Superior temporal gyrus (tissue), 1 donor: ENCODE measurements around the gene TMEM213.

Source experiments
- DNase-seq: peaks from one replicate; pipeline ENCODE4 v3.0.0-alpha.2; 2016; ENCODE audit errors: extremely low spot score

The TMEM213 gene, protein sequence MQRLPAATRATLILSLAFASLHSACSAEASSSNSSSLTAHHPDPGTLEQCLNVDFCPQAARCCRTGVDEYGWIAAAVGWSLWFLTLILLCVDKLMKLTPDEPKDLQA

DNA sequence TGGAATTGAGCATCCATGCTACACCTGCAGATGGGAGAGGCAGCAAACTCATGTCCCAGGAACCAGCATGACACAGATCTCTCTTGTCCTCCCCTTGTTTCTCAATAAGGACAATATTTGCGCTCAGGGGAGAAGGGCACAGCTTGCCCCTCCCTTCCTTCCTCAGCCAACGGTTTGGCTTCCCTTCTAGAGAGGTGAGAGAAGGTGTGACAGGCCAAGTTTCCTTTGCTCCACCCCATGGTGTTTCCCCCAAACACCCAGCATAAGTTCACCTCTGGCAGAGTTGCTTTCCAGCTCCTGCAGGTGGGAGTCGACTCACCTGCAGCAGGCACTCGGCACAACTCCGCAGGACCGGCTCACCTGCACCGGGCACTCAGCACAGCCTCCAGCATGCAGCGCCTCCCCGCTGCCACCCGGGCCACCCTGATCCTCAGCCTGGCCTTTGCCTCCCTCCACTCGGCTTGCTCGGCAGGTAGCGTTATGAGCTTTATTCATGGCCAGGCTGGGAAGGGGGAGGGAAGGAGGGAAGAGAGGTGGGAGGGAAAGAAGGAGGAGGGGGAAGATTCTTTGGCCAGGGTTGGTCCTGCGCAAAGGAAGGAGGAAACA lies at the start of gene TMEM213, which contains the start of gene ATP6V0A4:
TMEM213 (plus strand) TSS at position 280 of the 606 bp plus-strand sequence; CDS start at position 391, 111 bp downstream.
ATP6V0A4 (minus strand) TSS at position 482 of the 606 bp plus-strand sequence. CDS start 26,949 bp downstream, outside the sequence.
- DNase-seq: no peak

DNA sequence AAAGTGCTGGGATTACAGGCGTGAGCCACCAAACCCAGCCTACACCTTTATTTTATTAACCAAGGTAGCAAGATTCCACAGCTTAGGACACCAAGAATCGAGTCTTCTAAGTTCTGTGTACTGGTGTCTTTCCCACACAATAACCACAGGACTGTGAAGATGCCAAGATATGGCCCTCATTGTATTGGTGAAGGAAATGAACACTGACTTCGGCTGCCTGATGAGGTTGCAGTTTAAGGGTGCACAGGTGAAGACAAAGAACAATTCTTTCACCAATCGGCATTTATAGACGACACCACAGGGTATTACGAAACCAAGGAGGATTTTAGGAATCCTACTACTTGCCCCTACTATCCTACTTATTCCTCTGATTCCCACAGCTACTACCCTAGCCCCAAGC lies 49.1 kb upstream of the TMEM213 start:
- no peak for DNase-seq

DNA sequence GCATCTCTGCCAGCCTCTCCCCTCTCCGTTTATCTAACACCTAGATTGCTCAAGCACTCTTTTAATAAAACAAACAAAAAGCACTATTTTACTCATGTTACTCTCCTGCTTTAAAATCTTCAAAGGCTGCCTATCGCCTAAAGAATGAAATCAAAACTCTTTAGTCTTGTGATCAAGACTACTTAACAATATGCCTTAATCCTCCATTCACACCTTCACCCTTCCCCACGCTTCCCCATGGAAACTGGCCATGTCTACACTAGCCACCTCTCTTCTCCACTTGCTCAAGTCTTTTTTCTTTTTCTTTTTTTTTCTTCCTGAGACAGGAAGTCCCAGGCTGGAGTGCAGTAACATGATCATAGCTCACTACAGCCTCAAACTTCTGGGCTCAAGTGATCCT lies 47.8 kb upstream of the TMEM213 start:
- no peak for DNase-seq

DNA sequence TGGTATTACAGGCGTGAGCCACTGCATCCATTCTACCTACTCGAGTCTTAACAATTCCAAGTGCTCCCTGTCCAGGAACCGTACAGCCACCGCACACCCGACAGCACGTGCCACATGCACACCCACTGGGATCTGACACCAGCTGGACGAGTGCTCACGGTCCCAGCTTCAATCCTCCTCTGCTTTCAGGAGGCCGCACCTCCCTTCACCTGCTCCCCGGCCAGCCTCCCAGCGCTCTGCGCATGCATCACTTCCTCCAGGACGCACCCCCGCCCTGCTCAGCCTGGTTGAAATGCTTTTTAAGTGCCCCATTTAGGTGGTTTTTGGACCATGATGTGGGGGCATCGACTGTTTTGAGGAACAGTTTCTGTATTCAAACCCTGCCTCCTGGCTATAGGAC lies 47.3 kb upstream of the TMEM213 start:
- DNase-seq: no peak

DNA sequence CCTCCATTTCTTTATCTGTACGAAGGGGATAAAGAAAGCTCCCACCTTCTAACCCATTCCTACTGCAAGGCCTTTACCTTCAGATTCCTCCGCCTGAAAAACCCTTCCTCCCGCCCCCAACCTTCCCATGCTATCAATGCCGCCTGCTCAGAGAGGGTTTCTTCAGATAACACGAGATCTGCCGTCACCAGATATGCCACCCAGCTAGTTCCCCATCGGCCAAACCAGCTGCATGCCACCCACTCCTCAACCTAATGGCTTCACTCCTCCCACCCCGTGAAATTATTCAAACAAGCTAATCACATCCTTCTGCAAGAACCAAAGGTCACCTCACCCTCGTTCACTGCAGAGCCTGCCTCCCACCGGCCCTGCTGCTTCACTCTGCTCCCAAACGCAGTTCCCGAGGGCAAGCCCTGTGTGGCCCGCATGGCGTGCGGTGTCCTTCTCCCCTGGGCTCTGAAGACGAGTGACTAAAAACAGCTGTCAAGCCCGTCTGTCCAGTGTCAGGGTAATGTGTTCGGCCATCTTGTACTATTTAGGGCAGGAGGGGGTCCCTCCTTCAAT lies 46.8 kb upstream of the TMEM213 start:
- no peak for DNase-seq

DNA sequence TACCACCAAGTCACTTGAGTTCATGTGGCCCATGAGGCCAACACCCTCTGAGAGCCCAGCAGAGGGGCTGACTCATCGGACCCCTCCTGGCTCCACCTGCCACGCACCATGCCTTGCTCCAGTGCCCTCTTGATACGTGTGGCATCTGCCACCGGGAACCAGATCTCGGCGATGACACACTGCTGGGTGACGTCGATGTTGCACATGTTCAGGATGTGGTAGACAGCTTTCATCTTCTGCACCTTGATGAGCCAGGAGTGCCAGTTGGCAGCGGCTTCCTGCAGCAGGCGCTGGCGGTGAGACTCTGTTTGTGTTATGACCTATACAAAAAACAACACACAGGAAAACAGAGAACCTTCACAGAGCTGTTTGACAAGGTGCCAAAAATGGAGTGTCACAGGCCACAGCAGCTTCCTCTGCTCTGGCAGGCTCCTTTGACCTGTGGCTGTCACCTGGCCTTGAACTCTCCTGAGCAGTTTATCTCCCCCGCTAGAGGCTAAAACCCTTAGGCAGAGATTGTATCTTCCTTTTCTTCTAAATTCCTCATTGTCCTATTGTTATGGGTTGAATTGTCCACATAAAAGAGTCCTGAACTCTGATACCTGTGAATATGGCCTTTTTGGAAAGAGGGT lies 45.2 kb upstream of the TMEM213 start:
- DNase-seq: no peak

DNA sequence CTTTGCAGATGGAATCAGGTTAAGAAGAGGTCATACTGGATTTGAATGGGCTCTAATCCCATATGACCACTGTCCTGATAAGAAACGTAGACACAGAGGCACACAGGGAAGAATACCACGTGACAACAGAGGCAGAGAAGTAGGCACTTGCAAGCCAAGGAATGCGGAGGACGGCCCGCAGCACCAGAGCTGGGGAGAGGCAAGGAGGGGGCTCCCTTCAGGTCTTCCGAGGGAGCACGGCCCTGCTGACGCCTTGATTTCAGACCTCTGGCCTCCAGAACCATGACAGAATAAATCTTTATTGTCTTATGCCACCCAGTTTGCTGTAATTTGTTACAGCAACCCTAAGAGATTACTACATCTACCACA lies 44.7 kb upstream of the TMEM213 start:
- no peak for DNase-seq

DNA sequence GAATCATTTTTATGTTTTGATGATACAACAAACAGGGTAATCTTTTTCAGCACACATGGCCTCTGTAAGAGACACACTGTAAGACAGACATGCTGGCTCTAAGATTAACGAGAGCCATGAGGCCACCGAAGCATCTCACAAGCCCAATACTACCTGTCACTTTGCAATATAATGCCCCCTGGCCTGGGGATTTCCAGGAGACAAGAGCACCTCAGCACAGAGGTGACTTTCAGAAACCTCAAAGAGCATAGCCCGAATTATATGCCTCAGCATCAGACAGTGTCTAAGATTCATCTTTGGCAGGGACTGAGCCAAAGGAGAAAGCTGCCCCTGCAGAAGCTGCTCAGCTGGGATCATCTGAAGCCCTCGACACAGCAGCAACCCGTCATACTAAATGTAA lies 44.2 kb upstream of the TMEM213 start:
- no peak for DNase-seq

DNA sequence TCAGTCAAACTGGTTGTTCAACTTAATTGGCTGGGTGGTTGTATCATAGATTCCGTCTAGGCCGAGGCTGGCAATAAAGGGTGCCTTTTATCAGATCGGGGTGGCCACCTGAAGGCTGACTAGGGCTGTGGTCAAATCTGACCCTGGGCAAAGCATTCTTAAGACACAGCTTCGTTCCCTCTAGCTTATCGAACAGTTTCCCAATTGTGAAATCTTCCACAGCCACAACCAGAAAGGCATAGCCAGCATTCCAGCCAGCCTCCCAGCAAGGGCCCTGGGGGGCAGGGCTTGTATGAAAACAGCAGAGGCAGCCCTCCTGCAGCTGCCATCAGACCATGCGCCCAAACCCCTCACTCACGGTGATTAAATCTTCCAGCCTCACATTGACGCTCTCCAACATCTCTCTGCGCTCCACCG lies 42.5 kb upstream of the TMEM213 start:
- no peak for DNase-seq

DNA sequence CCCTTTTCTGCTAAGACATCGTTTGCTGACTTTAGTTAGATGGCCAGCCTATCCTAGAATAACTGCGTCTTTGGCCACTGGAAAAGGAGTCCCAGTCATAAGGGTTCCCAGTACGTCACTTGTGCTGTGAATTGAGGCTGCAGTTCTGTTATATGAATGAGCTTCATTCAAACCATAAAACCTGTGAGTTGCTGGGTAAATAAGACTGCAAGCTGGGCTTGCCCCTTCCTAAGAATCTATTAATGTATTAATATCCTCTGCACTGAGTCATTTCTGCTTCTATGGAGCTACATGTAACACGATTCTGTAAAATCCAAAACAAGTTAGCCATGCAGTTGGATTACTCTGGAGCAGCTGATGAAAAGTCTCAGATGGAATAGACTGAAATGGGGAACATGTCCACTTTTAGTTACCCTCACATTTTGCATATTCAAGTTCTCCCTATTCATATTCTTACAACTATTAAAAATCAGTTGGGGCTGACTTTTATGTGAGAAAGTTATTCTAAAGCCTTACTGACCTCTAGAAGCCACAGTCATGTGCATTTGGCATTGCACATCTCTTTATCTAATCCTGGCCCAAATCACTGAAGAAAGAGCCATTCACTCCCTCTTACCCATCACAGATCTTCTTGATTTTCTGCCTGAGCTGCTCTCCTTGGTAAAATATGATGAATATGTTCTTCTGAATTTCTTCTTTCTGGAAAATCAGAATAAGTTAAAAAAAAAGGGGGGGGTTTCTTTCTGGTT lies 41.8 kb upstream of the TMEM213 start:
- peak; percentile 44 for DNase-seq

DNA sequence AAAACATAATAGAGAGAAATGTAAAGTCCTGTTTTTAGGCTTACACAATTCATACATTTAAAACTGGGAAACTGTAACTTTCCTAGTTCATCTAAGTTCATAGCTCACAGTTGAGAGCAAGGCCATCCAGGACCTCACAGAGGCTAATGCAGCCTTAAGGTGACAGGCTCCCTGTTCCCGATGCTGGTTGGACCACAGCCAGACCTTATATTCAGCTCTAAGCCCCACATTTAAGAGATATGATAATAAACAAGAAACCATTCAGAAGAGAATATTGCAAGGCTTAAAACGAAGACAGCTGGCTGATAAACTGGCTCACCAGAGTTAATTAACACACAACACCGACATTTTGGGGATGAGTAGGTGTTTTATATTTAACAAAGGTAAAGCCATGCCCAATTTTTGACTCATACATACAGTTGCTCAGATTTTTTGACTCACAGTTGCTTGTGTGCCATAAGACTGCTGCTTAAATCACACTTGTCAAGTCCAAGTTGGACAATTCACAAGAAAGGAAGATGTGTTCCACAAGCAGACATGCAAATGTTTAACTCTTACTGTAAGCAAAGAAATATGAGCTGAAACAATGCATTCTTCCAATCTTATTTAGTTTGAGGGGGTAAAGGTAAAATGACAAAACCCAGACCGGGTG lies 41.1 kb upstream of the TMEM213 start:
- peak; percentile 41 for DNase-seq

DNA sequence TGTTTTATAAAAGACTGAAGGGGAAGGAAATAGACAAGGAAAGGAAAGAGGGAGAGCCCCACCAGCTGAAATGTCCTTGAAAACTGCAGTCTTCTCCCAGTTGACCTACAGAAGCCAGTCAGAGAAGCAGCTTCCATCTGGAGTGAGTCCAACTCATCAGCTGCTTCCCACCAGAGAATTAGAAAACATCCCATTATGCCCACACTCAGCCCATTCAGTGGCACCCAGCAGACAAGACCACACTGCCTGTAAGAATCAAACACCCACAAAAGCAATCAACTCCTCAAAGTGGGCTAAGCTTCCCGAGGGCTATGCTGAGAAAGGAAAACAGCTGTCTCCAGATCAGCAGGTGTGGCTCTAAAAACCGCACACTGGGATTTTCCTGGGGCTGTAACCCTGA lies 29.6 kb upstream of the TMEM213 start:
- no peak for DNase-seq

DNA sequence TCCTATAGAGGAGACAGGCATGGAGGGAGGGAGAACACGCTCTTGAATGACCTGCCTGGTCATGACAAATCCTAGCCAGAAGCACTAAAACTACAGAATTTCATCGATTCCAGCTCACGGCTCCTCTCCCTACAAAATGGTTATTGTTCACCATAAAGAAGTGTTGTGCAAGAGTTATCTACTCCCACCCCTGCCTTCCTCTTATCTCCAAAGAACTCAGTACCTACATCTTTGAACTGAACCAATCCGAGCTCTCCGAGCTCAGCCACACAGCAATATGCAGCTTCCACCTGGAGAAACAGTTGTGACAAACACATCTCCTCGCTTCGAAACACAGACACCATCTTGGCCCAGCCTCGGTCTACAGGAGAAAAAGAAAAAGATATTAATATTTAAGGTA lies 26.9 kb upstream of the TMEM213 start:
- DNase-seq: no peak

DNA sequence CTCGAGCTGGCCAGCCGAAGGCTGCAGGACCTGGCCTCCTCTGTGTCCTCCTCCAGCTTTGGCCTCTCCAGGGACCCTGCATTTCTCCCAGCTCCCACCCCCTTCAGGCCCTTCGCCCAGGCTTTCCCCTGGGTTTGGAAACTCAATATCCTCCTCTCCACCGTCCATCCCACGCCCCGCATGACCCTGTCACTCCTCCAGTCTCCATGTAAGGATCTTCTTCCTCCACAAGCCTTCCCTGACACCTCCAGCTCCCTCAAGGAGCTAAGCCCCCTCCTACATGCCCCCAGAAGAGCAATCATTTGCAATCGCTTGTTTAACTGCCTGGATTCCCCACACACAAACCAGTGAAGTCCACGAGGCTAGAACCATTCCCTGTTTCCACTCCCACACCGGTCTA lies 24.6 kb upstream of the TMEM213 start:
- DNase-seq: no peak

DNA sequence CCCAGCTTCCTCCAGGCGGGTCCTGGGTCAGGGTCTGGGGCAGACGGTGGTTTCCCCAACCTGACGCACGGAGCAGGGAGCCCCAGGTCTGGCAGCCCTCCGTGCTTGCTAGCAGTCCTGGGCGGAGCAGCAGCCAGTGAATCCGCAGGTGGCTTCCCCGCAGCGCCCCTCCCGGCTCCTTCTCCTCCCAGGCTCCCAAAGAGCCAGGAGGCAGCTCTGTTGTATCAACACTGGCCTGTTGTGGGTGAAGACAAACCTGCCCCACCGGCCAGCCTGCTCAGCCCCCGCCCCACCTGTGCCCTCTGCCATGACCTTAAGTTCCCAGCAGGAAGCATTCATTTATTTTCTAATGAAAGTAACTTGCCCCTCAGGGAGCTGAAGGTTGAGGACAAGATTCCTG lies 24.0 kb upstream of the TMEM213 start:
- DNase-seq: no peak

DNA sequence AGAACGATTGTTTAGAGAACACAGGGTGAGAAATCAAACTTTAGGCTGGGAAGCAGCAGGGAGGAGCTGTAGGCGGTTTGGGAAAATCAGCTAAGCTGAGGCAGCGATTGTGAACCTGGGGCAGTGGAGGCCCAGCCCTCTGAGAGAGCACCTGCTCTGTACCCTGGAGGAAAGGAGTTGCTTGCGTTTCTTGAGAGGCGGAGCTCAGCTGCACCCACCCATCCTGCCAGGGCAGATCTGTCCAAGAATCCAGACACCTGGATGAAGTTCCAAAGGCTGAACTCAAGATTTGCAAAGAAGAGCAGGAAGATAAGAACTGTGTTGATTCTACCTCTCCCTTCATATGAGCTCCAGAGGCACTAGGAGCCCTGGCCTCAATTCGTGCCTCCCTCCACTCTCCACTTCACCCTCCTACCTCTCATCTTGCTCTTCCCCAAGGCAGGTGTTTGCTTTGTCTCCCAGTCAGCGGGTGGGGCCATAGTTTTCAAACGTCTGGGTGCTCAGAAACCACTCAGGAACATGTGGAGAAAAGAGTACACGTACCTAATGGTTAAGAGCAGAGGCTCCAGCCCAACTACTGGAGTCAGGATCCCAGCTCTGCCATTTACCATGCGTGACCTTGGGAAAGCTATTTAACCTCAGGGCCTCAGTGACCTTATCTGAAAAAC lies 21.5 kb upstream of the TMEM213 start:
- no peak for DNase-seq

DNA sequence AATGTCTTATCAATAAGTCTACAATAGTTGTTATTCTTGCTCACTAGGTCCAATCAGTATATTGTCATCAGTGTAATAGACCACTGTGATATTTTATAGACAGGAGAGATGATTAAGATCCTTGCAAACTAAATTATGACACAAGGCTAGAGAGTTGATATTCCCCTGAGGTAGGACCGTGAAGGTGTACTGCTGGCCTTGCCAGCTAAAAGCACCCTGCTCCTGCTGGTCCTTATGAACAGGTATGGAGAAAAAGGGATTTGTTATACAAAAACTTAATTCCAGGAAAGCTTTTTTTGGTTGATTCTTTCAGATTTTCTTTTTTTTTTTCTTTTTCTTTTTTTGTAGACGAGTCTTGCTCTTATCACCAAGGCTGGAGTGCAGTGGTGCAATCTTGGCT lies 16.8 kb upstream of the TMEM213 start:
- DNase-seq: no peak

DNA sequence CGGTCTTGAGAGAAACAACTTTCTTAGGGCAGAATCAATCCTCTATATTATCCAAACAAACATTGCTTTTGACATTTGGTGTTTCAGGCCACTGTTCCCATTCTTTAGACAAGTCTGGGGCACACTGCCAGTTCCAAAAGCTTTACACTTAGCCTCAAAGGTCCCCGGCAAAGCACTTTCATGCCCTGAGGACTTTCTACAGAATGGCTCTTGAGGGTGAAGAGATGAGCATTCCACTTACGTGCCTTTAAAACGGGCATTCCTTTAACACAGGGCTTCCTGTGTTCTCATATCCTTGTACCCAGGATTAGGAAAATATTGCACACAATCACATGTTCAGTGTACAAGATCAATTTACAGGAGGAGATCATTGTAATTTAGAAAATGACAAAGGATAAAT lies 13.1 kb upstream of the TMEM213 start:
- DNase-seq: no peak

DNA sequence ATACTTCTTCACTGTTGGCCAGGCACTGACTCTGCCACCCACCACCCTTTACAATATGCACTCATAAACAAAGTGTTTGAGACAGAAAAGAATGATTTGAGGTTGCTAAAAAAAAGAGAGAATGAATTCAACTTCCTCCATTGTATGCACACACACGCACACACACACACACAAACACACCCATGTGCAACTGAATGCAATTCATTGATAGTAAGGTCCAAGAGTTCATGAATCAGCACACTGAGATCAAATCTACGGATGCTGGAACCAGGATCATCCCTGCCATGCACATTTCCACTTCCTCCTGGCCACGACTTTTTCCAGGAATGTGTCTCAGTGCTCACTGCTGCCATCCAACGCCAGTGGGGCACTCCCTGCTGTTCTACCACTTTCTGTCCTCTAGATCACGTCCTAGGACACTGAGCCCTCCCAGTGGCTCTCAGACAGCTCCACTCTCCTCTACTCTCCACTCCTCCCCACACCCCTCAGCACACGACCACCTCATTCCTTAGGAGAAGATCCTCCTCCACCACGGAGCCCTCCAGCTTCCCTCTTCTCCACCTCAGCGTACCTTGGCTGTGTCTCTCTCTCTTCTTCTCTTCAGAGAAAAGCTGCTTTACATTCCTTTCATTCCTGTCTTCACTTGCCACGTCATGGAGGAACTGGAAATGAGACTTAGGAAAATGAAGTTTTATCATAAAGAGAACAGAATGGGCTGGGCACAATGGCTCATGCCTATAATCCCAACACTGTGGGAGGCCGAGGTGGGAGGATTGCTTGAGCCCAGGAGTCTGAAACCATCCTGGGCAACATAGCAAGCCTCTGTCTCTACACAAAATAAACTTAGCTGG lies 12.0 kb upstream of the TMEM213 start:
- DNase-seq: no peak

DNA sequence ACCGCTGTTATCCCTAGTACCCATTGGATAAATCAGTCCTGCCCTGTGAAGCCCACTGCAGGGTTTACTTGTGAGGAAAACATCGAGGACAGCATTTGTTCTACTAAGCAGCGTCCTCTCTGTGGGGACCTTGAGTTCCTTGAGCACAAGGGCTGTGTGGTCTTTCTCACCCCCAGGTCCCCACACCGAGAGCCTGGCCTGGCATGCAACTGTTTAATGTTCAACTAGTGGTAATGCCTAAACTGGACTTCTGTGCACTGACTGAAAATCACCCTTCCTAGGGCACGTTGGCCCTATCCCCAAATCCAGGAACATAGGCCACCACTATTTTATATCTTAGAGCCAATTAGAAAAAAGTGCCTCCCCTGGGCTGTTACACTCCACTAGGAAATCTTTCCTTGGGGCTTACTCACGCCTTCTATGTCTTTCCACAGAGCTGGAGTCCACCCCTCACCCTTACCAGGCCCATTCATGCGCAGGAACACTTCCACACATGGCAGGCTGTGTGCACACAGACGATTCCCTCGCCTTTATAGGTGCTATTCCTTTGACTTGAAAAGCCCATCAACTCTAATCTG lies 1.7 kb upstream of the TMEM213 start:
- no peak for DNase-seq
